Thyroid gland (tissue), 4 donors: ENCODE results near the gene E4F1. TPM values are rescaled to one million over a fixed set of nuclear protein-coding genes. Genes with fewer than 3 reads are reported as not detected.

Source experiments
- DNase-seq, 2 donors: peaks; one replicate each; pipeline ENCODE4 v3.0.0-alpha.2; 2019
- H3K27ac ChIP-seq, 3 donors: fragments of 200-600 bp; sonication (generic); 1 replicate in 2 of 3; 2 replicates in 1 of 3; pipeline ENCODE4 v1.5.1; 2016 to 2019; ENCODE audit warnings: mild to moderate bottlenecking in 1 of 3, moderate library complexity in 1 of 3
- H3K27me3 ChIP-seq: fragments of 200-600 bp; sonication (generic); one replicate; pipeline ENCODE4 v1.5.1; 2019
- H3K36me3 ChIP-seq, 2 donors: fragments of 200-600 bp; sonication (generic); one replicate each; pipeline ENCODE4 v1.5.1; 2016 to 2019
- H3K4me1 ChIP-seq, 2 donors: fragments of 200-600 bp; sonication (generic); one replicate each; pipeline ENCODE4 v1.5.1; 2017 to 2019
- H3K4me3 ChIP-seq, 3 donors: fragments of 200-600 bp; sonication (generic); replicated peaks in 1 of 3; 1 replicate in 2 of 3; 2 replicates in 1 of 3; pipeline ENCODE4 v1.5.1; 2016; ENCODE audit warnings: mild to moderate bottlenecking in 1 of 3
- H3K9me3 ChIP-seq: fragments of 200-600 bp; sonication (generic); one replicate; pipeline ENCODE4 v1.5.1; 2017
- POLR2A ChIP-seq, 2 donors: fragments of 450-650 bp; IDR thresholded peaks; one replicate each; pipeline ENCODE4 v1.6.1; 2017; ENCODE audit warnings: antibody characterized with exemption in 2 of 2, mild to moderate bottlenecking in 2 of 2, moderate library complexity in 1 of 2
- WGBS, 2 donors: methylation state at CpG; one replicate each; pipeline ENCODE4 v1.1.5; 2017; 5-methylcytosine and 5-hydroxymethylcytosine counted together
- intact Hi-C: fragments of 100-400 bp; cut with DNase I; formaldehyde crosslinking; loops from one replicate; pipeline ENCODE4 v1.15.1; 2023
- total RNA-seq, 4 donors: library from RNA; depleted of rRNA; stranded (reverse); fragments of >200 nt; gene quantifications; one replicate each; pipeline ENCODE4 v1.2.3, GENCODE V29; 2016
- TF ChIP-seq, protein P1 (sequence below), 6 experiments: fragments of 200-600 bp in 3 of 6; fragments of 450-650 bp in 3 of 6; sonication (generic) in 3 of 6; IDR thresholded peaks; one replicate each; pipeline ENCODE4 v1.5.1; 2016 to 2019; ENCODE audit warnings: antibody characterized with exemption in 6 of 6, mild to moderate bottlenecking in 2 of 6, inconsistent platforms in 1 of 6, moderate library complexity in 1 of 6

Gene E4F1
- total RNA-seq, 4 donors from 2014 or later, result 35.3 to 55.7 (median 41.3) TPM

DNA sequence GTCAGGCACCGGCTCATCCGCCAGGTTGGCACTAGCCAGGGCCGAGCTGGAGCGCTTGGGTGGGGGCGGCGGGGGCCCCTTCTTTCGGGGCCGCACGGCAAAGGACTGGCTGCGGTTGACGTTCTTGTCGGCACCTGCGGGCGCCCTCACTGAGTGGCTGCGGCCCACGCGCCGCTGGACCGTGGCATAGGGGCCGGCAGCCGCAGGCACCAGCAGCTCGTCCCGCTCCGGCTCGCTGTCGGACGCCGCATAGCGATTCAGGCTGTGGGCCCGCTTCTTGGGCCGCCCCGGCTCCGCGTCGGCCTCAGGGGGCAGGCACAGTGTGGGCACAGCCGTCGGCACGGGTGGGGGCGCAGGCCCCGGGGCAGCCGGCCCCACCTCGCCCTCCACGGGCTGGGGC lies 42.9 kb upstream of the E4F1 start:
- DNase-seq, result no peak
- 95 to 98% methylated on average over 23 to 25 of the region's 43 CpGs for WGBS, 2 donors
- Histone ChIP-seq H3K9me3 (no peaks in the 10 kb centered on the region), H3K27me3 (no peaks in the 10 kb centered on the region), H3K36me3 (peaks cover 9 to 20% of the 10 kb centered on the region in 2 donors), H3K4me1 (no peaks in the 10 kb centered on the region), H3K27ac (no peak overlapping the region), H3K4me3 (no peak overlapping the region)
- TF ChIP-seq, protein P1, sequence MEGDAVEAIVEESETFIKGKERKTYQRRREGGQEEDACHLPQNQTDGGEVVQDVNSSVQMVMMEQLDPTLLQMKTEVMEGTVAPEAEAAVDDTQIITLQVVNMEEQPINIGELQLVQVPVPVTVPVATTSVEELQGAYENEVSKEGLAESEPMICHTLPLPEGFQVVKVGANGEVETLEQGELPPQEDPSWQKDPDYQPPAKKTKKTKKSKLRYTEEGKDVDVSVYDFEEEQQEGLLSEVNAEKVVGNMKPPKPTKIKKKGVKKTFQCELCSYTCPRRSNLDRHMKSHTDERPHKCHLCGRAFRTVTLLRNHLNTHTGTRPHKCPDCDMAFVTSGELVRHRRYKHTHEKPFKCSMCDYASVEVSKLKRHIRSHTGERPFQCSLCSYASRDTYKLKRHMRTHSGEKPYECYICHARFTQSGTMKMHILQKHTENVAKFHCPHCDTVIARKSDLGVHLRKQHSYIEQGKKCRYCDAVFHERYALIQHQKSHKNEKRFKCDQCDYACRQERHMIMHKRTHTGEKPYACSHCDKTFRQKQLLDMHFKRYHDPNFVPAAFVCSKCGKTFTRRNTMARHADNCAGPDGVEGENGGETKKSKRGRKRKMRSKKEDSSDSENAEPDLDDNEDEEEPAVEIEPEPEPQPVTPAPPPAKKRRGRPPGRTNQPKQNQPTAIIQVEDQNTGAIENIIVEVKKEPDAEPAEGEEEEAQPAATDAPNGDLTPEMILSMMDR (IDR thresholded peaks at IDR 0.05), result no peak
- TF ChIP-seq POLR2A (IDR thresholded peaks at IDR 0.05), result no peak
- intact Hi-C loops, result no loop called here

DNA sequence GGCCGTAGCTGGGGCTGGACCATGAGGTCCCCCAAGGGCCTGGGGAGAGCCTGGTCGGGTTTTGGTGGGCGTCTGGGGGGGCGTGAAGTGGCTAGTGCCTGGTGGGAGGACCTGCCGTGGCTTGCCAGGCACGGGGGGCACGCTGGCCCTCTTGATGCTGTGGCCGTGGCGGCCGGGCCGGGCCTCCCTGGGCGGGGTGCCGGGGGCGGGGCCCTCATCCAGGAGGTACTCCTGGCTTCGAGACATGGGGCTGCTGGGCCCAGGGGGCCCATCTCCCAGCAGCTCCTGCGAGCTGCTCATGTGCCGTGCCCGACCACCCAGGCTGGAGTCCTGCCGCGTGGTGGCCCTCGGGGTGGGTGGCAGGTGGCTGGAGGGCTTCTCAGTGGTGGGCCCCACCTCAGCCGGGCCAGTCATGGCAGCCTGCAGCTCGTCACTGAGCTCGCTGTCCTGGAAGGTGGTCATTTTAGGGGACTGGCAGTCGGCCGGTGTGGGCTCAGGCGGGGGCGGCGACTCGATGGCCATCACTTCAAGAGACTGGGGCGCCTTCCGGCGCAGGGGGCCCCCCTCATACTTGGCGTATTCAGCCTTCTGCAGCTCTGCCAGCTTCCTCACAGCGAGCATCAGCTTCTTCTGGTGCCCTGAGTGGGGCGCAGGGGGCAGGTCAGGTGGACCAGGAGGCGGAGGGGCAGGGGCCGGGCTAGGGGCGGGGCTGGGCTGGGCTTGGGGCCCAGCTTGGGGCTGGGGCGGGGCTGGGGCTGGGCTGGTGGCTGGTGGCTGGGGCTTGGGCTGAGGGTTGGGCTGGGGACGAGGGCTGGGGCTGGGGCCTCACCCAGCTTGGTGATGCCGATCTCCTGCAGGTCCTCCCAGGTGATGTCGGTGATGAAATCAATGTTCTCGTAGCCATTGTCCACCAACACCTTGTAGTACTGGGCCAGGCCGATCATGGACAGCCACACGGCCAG lies 42.1 kb upstream of the E4F1 start:
- Histone ChIP-seq H3K27me3 (no peaks in the 10 kb centered on the region), H3K9me3 (no peaks in the 10 kb centered on the region)
- TF ChIP-seq POLR2A (IDR thresholded peaks at IDR 0.05), result no peak
- TF ChIP-seq, protein P1 (IDR thresholded peaks at IDR 0.05), result no peak

DNA sequence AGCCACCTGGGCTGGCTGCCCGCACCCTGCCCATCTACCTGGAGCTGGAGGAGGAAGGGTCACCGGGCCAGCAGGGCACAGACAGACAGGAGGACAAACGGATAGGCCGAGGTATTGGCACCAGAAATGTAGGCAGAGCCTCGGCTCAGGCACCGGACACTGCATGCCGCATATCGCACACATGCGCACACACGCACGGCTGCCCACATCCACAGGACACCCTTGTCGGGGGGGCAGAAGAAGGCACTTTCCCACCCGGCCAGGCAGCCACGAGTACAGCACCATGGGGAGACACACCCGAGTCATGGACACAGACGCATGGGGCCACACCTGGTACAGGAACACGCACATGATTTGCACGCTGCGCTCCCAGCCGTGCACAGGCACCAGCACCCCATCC lies 41.4 kb upstream of the E4F1 start:
- H3K4me3 ChIP-seq, result no peak overlapping the region
- intact Hi-C loops, result no loop called here

More for the DNA sequence above, 42.1 kb upstream of the E4F1 start:
- no peak overlapping the region for H3K27ac ChIP-seq
- peaks cover 2 to 12% of the 10 kb centered on the region in 2 donors for H3K36me3 ChIP-seq
- 89 to 93% methylated on average over 21 to 28 of the region's 46 CpGs for WGBS, 2 donors
- no peak overlapping the region for H3K4me3 ChIP-seq
- intact Hi-C loops, result no loop called here
- no peaks in the 10 kb centered on the region for H3K4me1 ChIP-seq
- DNase-seq, result no peak

DNA sequence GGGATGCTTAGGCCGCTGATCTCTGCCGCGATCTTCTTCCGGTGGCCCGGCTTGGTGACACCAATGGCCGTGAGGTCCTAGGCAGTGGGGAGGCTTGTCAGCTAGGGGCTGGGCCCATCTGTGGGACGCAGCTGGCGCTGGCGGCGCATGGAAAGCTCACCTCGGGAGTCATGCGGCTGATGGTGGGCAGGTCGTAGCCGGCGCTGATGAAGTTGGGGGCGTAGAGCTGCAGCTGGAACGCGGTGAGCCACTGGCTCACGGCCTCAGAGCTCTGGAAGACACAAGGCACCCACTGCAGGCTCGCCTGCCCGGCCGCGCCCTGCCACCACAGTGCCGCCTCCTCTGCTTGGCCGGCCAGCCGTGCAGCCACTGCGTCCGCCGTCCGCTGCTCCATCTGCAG lies 39.7 kb upstream of the E4F1 start:
- Histone ChIP-seq H3K27ac (no peak overlapping the region), H3K27me3 (no peaks in the 10 kb centered on the region), H3K9me3 (no peaks in the 10 kb centered on the region), H3K4me1 (no peaks in the 10 kb centered on the region), H3K4me3 (no peak overlapping the region), H3K36me3 (no peaks in the 10 kb centered on the region)
- DNase-seq, result no peak
- WGBS, 2 donors, result 91 to 92% methylated on average over 5 to 24 of the region's 30 CpGs
- intact Hi-C loops, result no loop called here
- TF ChIP-seq, protein P1 (IDR thresholded peaks at IDR 0.05), result no peak
- TF ChIP-seq POLR2A (IDR thresholded peaks at IDR 0.05), result no peak

More for the DNA sequence above, 41.4 kb upstream of the E4F1 start:
- H3K27me3 ChIP-seq, result no peaks in the 10 kb centered on the region
- no peaks in the 10 kb centered on the region for H3K4me1 ChIP-seq
- no peak for TF ChIP-seq POLR2A (IDR thresholded peaks at IDR 0.05)
- TF ChIP-seq, protein P1 (IDR thresholded peaks at IDR 0.05), result no peak
- DNase-seq, result no peak
- peaks cover 0 to 9% of the 10 kb centered on the region in 2 donors for H3K36me3 ChIP-seq
- H3K27ac ChIP-seq, result no peak overlapping the region
- H3K9me3 ChIP-seq, result no peaks in the 10 kb centered on the region
- 94 to 95% methylated on average over 16 to 19 of the region's 20 CpGs for WGBS, 2 donors

DNA sequence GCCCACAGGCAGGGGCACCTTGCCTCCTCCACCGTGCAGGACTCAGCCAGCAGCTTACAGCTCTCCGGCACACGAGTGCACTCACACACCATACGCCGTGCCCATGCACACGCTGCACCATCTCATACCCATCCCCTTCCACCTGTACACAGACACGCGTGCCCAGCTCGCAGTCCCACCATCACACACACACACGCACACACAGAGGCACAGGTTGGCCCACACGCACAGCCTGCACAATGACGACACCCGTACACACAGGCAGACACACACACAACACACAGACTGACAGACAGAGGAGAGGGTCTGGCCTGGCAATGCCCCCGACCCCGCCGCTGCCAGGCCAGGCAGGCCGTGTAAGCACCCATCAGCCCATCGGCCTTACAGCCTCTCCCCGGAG lies 39.0 kb upstream of the E4F1 start:
- no peaks in the 10 kb centered on the region for H3K27me3 ChIP-seq
- H3K4me3 ChIP-seq, result no peak overlapping the region
- H3K36me3 ChIP-seq, result no peaks in the 10 kb centered on the region
- no peak overlapping the region for H3K27ac ChIP-seq
- WGBS, 2 donors, result 91 to 92% methylated on average over 13 to 15 of the region's 19 CpGs
- intact Hi-C loops, result no loop called here
- H3K4me1 ChIP-seq, result no peaks in the 10 kb centered on the region
- no peak for TF ChIP-seq POLR2A (IDR thresholded peaks at IDR 0.05)
- TF ChIP-seq, protein P1 (IDR thresholded peaks at IDR 0.05), result no peak
- H3K9me3 ChIP-seq, result no peaks in the 10 kb centered on the region
- DNase-seq, result no peak
